ENCODE data around the gene RIPOR3. TPM values are rescaled to one million over a fixed set of nuclear protein-coding genes. Genes with fewer than 3 reads are reported as not detected.

Gene RIPOR3, protein sequence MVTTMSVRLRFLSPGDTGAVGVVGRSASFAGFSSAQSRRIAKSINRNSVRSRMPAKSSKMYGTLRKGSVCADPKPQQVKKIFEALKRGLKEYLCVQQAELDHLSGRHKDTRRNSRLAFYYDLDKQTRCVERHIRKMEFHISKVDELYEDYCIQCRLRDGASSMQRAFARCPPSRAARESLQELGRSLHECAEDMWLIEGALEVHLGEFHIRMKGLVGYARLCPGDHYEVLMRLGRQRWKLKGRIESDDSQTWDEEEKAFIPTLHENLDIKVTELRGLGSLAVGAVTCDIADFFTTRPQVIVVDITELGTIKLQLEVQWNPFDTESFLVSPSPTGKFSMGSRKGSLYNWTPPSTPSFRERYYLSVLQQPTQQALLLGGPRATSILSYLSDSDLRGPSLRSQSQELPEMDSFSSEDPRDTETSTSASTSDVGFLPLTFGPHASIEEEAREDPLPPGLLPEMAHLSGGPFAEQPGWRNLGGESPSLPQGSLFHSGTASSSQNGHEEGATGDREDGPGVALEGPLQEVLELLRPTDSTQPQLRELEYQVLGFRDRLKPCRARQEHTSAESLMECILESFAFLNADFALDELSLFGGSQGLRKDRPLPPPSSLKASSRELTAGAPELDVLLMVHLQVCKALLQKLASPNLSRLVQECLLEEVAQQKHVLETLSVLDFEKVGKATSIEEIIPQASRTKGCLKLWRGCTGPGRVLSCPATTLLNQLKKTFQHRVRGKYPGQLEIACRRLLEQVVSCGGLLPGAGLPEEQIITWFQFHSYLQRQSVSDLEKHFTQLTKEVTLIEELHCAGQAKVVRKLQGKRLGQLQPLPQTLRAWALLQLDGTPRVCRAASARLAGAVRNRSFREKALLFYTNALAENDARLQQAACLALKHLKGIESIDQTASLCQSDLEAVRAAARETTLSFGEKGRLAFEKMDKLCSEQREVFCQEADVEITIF
- total RNA-seq (2014; rRNA removed; shearing (Covaris generic)), result not detected in 2 replicates
- polyA plus RNA-seq (2015; cell fraction: cytosol; rRNA removed), result not detected in 2 replicates
- polyA plus RNA-seq (2015; cell fraction: nucleus; rRNA removed), result not detected in 2 replicates

DNA sequence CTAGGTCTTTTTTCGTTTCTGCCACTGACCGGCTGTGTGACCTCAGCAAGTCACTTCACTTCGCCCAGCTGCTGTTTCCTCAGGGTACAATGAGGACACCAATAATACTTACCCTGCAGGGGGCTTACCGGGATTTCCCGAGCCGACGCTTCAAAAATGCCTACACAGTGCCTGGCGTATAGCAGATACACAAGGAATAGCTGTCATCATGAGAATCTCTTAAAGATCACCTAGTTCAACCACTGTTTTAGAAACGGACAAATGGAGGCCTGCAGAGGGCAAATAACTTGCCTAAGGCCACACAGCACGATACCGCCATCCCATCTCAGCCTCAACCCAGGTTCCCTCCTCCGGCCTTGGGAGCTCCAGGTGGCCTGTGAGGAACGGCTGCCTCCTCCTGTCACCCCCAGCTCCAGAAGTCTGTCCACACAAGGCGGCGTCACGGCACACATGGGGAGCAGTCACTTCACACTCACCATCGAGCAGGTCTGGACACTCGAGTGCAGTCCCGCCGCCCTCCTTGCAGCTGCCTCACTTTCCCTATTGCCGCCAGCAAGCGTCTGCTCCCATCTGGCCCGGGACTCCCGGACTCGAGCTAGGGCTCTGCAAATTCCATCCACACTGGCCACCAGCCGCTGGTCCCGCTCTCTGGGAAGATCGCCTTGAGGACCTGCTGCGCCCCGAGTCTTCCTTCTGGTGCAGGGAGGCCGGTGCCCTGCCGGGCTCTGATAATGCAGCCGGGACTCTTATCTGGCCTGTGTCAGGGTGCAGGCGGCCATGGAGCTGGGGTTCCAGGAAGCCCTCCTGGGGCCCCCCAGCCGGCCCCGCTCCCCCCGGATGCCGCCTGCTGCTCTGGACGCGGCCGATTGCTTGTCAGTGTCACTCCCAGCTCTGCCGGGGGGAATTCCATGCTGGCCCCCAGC, at the start of gene RIPOR3:
TSS of gene RIPOR3 (minus strand) at position 893 of the 923 bp plus-strand sequence. CDS start at position 479, 414 bp downstream.
- in situ Hi-C loops (cut with HindIII; ENCODE audit: low pct_unique_long_range_greater_than_20kb, low sequenced_read_pairs), result no loop called here

GRCh38 chr20:50737352-50737751, 46.0 kb upstream of the RIPOR3 start:
- DNase-seq (ENCODE audit: low read depth, low spot score), result no peak
- in situ Hi-C loops (cut with HindIII; ENCODE audit: low pct_unique_long_range_greater_than_20kb, low sequenced_read_pairs), result no loop called here

More for the DNA sequence above, at the start of gene RIPOR3:
- DNase-seq (ENCODE audit: low read depth, low spot score), result no peak

DNA sequence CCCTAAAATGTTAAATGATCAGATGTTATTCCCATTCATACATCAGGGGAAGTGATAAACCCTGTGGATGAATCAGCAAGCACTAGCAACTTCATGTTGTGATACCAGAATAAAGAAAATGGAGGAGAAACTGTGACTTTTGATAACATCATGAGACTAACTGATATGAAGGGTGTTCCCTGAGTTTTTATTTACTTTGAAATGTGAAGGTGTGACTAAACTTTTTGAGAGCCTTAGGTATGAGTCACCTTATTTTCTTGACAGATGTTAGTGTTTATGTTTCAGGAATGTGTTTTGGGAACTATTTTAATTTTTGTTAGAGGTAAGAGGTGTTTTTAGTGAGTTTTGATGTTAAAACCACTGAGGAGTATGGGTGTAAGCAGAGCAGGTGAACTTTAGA, 44.5 kb upstream of the RIPOR3 start:
- in situ Hi-C loops (cut with HindIII; ENCODE audit: low pct_unique_long_range_greater_than_20kb, low sequenced_read_pairs), result no loop called here
- no peak for DNase-seq (ENCODE audit: low read depth, low spot score)

- in situ Hi-C loops (cut with HindIII; ENCODE audit: low pct_unique_long_range_greater_than_20kb, low sequenced_read_pairs), result no loop called here
Observed at GRCh38 chr20:50734730-50735679, 43.7 kb upstream of the RIPOR3 start.

DNA sequence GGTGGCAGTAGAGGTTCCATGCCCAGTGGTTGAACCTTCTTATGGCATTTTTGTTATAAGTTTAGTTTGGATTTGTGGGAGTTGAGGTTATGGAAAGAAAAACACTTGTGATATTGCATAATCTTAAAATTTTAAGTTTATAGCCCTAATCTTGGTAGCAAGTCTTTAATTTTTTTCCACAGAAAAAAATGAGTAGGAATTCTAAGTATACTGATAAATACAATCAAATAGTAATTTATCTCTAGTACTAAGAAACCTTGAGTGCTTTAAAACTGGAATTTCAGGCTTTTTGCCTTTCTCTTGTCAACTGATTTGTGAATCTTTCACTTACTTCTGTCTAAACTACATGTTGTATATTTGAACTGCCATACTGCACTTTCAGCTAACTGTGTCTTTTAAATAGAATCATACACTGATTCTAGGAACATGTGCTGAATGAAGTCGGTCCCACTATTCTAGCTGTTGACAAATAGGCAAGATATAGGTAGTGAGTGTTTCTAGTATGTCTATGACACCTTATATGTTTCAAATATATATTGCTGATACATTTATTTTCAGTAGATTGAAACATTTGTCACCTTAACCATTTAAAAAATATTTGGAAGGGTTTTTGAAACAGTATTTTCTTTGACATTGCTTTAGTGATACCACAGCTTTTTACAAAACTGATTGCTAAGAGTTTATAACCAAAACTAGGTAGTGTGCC, 42.5 kb upstream of the RIPOR3 start:
- in situ Hi-C loops (cut with HindIII; ENCODE audit: low pct_unique_long_range_greater_than_20kb, low sequenced_read_pairs), result no loop called here

More at GRCh38 chr20:50734730-50735679, 43.7 kb upstream of the RIPOR3 start:
- no peak for DNase-seq (ENCODE audit: low read depth, low spot score)

GRCh38 chr20:50731930-50732690, 40.8 kb upstream of the RIPOR3 start:
- no peak for DNase-seq (ENCODE audit: low read depth, low spot score)
- in situ Hi-C loops (cut with HindIII; ENCODE audit: low pct_unique_long_range_greater_than_20kb, low sequenced_read_pairs), result no loop called here

More for the DNA sequence above, 42.5 kb upstream of the RIPOR3 start:
- DNase-seq (ENCODE audit: low read depth, low spot score), result no peak

- DNase-seq (ENCODE audit: low read depth, low spot score), result peak; percentile 98
- in situ Hi-C loops (cut with HindIII; ENCODE audit: low pct_unique_long_range_greater_than_20kb, low sequenced_read_pairs), result no loop called here
Observed at GRCh38 chr20:50731055-50731929, 40.0 kb upstream of the RIPOR3 start, which contains the start of gene PARD6B. PARD6B (plus strand) TSS chr20:50731580; CDS start chr20:50731787, 207 bp downstream.

- DNase-seq (ENCODE audit: low read depth, low spot score), result no peak
- in situ Hi-C loops (cut with HindIII; ENCODE audit: low pct_unique_long_range_greater_than_20kb, low sequenced_read_pairs), result no loop called here
Observed at GRCh38 chr20:50730765-50731054, 39.4 kb upstream of the RIPOR3 start.

DNA sequence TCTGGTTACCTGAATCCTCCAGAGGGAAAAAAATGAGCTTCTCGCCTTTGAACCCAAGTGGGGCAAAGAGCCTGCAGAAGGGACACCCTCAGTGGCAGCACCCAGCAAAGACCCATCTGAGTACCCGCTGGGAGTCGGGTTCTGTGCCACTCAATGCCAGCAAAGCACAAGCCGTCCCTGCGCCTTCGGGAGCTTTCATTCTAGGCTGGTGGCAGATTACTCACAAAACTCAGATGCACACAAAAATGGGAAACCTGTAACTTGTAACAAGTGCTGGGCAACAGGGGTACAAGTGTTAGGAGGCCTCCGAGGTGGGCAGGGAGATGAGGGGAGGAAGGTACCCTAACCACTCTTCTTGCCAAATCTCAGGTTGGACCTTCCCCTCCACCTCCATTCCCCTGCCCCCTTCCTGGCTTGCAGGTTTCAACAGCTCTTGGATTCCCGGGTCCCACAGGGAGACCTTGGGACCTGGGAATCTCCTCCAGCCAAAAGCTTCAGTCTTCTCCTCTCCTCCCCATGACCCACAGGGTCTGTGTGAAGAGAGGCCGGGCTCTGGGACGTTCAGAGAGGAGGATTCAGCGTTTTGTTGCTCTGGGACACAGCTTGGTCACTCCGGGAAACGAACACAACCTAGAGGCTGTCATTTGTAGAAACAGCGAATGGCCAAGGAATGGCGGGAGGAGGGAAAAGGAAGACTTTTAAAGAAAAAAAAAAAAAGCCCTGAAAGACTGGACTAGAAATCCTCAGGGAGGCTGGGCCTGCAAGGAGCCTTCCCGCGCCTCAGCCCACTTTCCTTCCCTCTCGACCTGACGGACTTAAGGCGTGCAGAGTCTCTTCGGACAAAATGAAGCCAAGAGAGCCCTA, 38.8 kb upstream of the RIPOR3 start:
- DNase-seq (ENCODE audit: low read depth, low spot score), result no peak
- in situ Hi-C loops (cut with HindIII; ENCODE audit: low pct_unique_long_range_greater_than_20kb, low sequenced_read_pairs), result no loop called here

- in situ Hi-C loops (cut with HindIII; ENCODE audit: low pct_unique_long_range_greater_than_20kb, low sequenced_read_pairs), result no loop called here
- DNase-seq (ENCODE audit: low read depth, low spot score), result no peak
Observed at GRCh38 chr20:50728981-50729874, 37.9 kb upstream of the RIPOR3 start.

DNA sequence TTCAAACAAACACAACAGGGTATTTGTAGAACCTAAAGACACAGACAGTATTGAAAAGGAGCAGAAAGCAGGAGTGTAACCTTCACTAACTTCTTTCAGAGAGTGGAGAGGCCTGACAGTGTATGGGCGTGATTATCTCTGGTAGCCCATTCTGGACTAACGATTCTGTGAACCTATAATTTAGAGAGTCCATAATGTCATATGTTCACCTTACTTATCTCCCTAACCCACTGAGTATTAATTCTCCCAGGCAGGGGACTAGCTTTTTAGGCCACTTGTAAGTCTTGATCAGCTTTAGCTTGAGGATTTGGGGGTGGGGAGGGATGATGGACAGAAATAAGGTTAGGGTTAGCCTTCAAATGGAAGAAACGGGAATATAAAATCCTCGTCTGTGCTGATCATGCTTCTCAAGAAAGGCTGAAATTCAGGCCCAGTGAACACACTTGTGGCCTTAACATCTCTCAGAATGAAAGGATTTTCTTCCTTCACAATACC, 37.2 kb upstream of the RIPOR3 start:
- DNase-seq (ENCODE audit: low read depth, low spot score), result no peak
- in situ Hi-C loops (cut with HindIII; ENCODE audit: low pct_unique_long_range_greater_than_20kb, low sequenced_read_pairs), result no loop called here

DNA sequence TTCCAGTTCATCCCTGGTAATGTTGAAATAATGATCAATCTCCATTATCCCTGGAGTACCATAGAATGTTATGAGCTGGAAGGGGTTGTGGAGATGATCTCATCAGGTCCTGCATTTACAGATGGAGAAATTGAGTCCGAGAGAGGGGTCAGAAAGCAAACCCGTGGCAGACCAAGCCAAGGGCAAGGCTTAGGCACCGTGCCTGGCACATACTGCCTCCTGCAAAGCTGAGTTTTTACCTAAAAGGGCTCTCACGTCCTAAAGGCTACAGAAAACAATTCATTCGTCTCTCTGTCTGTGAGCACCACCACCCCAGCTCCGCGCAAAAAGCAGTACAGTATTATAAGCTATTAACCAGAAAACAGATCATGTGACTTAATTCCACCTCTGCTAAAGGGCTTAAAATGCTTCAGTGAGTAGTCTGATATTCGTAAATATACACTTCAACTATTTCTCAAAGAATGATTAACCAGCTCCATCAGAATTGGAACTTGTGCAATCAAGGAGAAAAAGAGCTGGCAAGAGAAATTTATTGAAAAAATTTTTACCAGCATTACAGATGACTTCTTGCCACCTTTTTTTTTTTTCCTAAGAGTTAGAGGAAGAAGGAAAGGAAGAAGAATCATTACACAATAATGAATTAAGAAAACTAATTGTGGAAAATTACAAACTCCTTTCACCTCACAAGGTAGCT, 36.6 kb upstream of the RIPOR3 start:
- no peak for DNase-seq (ENCODE audit: low read depth, low spot score)
- in situ Hi-C loops (cut with HindIII; ENCODE audit: low pct_unique_long_range_greater_than_20kb, low sequenced_read_pairs), result no loop called here

All from SK-MEL-5 (cell line).